Cardiac fibroblast (primary cell): ENCODE results near the gene FAM222B.
"Not testable (repeated sequence)": the region's sequence is repeated elsewhere in the genome, so short reads cannot be mapped to it uniquely, and the experiment has no call there.

ENCODE experiments used
- DNase-seq, 2 donors: peaks; one replicate each; pipeline versions ENCODE4 v3.0.0 to v3.0.0-alpha.2; 2010; ENCODE audit warnings: low read depth in 2 of 2
- H3K4me3 ChIP-seq, 2 donors: replicated peaks in 1 of 2; 1 replicate in 1 of 2; 2 replicates in 1 of 2; pipeline ENCODE4 v1.5.1; 2011; ENCODE audit warnings: low read depth in 2 of 2, low read length in 2 of 2, mild to moderate bottlenecking in 2 of 2, moderate library complexity in 1 of 2
- CTCF ChIP-seq: IDR thresholded peaks from one replicate; pipeline ENCODE4 v1.5.1; 2011; ENCODE audit warnings: low read depth, mild to moderate bottlenecking, low read length, inconsistent platforms

Gene FAM222B

GRCh38 chr17:28792877-28793661 is 49.5 kb downstream of the FAM222B start:
- H3K4me3 ChIP-seq, result no peak overlapping the region
- TF ChIP-seq CTCF, result no peak
- peak; percentile 19 to 33 for DNase-seq

GRCh38 chr17:28788100-28788499 is 54.5 kb downstream of the FAM222B start:
- H3K4me3 ChIP-seq, result no peak overlapping the region
- no peak for TF ChIP-seq CTCF
- DNase-seq, result no peak

GRCh38 chr17:28783161-28783560 is 59.4 kb downstream of the FAM222B start:
- no peak overlapping the region for H3K4me3 ChIP-seq
- no peak for TF ChIP-seq CTCF
- DNase-seq, result no peak

GRCh38 chr17:28779601-28780000 is 63.0 kb downstream of the FAM222B start:
- H3K4me3 ChIP-seq, DNase-seq: not testable (repeated sequence)

GRCh38 chr17:28777178-28777577 is 65.4 kb downstream of the FAM222B start:
- no peak for DNase-seq
- TF ChIP-seq CTCF, result no peak
- H3K4me3 ChIP-seq, result no peak overlapping the region

GRCh38 chr17:28774206-28774605 is 68.4 kb downstream of the FAM222B start:
- H3K4me3 ChIP-seq, result no peak overlapping the region
- TF ChIP-seq CTCF, result no peak
- no peak for DNase-seq

GRCh38 chr17:28773736-28774135 is 68.9 kb downstream of the FAM222B start:
- TF ChIP-seq CTCF, result no peak
- no peak overlapping the region for H3K4me3 ChIP-seq

More at GRCh38 chr17:28773736-28774135, 68.9 kb downstream of the FAM222B start:
- DNase-seq, result no peak
